IMR-90 (cell line): ENCODE results near the gene BLVRA.

Experiments
- POLR2A ChIP-seq: IDR thresholded peaks from 2 replicates; pipeline ENCODE4 v1.6.1; 2012; ENCODE audit warnings: mild to moderate bottlenecking, low read depth, low read length
- RCOR1 ChIP-seq: IDR thresholded peaks from 2 replicates; pipeline ENCODE4 v1.6.1; 2012; ENCODE audit warnings: mild to moderate bottlenecking, low read length, improper control_type of control experiment; ENCODE audit not compliant: insufficient replicate concordance
- SMC3 ChIP-seq: fragments of 150-350 bp; IDR thresholded peaks from 2 replicates; pipeline ENCODE4 v1.6.1; 2016; ENCODE audit warnings: low read depth, mild to moderate bottlenecking, antibody characterized with exemption, low read length, moderate library complexity
- USF2 ChIP-seq: fragments of 150-350 bp; IDR thresholded peaks from 2 replicates; pipeline ENCODE4 v1.6.1; 2017; ENCODE audit warnings: mild to moderate bottlenecking, antibody characterized with exemption, low read length, low read depth
- TF ChIP-seq, protein P1 (sequence below): conservative IDR thresholded peaks from 2 replicates; pipeline ENCODE4 v1.5.1; 2012; ENCODE audit warnings: mild to moderate bottlenecking, low read depth, low read length, improper control_type of control experiment
- TF ChIP-seq, protein P2 (sequence below): fragments of 150-350 bp; IDR thresholded peaks from 2 replicates; pipeline ENCODE4 v1.6.1; 2016; ENCODE audit warnings: low read depth, mild to moderate bottlenecking, low read length, moderate library complexity, borderline replicate concordance

DNA sequence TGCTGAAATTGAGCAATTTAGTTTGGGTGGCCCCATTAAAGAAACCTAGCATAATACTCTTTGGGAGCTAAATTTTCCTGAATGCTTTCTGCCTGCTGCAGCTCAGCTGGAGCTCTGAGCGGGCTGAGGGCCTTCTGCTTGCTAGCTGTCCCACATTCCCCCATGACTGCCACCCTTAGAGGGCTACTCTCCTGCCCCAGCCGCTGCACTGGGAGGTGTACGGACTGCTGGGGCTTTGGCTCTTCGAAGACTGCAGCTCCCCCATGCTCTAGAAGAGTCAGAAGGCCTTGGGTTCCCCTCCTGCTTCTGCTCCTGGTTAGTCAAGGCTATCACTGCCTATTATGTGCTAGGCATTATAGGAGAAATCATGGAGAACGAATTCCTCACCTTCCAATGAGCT lies 31.5 kb downstream of the BLVRA start:
- TF ChIP-seq, protein P1, sequence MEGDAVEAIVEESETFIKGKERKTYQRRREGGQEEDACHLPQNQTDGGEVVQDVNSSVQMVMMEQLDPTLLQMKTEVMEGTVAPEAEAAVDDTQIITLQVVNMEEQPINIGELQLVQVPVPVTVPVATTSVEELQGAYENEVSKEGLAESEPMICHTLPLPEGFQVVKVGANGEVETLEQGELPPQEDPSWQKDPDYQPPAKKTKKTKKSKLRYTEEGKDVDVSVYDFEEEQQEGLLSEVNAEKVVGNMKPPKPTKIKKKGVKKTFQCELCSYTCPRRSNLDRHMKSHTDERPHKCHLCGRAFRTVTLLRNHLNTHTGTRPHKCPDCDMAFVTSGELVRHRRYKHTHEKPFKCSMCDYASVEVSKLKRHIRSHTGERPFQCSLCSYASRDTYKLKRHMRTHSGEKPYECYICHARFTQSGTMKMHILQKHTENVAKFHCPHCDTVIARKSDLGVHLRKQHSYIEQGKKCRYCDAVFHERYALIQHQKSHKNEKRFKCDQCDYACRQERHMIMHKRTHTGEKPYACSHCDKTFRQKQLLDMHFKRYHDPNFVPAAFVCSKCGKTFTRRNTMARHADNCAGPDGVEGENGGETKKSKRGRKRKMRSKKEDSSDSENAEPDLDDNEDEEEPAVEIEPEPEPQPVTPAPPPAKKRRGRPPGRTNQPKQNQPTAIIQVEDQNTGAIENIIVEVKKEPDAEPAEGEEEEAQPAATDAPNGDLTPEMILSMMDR, result no peak
- TF ChIP-seq USF2, result no peak
- no peak for TF ChIP-seq SMC3
- TF ChIP-seq POLR2A, result no peak
- TF ChIP-seq, protein P2, sequence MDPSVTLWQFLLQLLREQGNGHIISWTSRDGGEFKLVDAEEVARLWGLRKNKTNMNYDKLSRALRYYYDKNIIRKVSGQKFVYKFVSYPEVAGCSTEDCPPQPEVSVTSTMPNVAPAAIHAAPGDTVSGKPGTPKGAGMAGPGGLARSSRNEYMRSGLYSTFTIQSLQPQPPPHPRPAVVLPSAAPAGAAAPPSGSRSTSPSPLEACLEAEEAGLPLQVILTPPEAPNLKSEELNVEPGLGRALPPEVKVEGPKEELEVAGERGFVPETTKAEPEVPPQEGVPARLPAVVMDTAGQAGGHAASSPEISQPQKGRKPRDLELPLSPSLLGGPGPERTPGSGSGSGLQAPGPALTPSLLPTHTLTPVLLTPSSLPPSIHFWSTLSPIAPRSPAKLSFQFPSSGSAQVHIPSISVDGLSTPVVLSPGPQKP, result no peak
- no peak for TF ChIP-seq RCOR1
